Effector memory CD8-positive, alpha-beta T cell (primary cell): ENCODE measurements around the gene WHAMM.
"Not testable (repeated sequence)": the region's sequence is repeated elsewhere in the genome, so short reads cannot be mapped to it uniquely, and the experiment has no call there.

ENCODE experiments used
- ATAC-seq: fragments of 150-1000 bp; cut with Tn5 transposase; replicated peaks from 2 replicates; pipeline ENCODE4 v1.10.0; 2021; ENCODE audit warnings: mild to moderate bottlenecking, moderate library complexity
- DNase-seq, 3 experiments: peaks; one replicate each; pipeline ENCODE4 v3.0.0; 2021
- H3K27ac Mint-ChIP-seq, 2 donors: one replicate each; pipeline ENCODE4 v1.8.0; 2022; ENCODE audit warnings: mild to moderate bottlenecking in 2 of 2, mixed read lengths in 2 of 2, moderate library complexity in 2 of 2
- H3K27me3 Mint-ChIP-seq, 2 donors: one replicate each; pipeline ENCODE4 v1.8.0; 2022; ENCODE audit warnings: mixed read lengths in 2 of 2
- H3K36me3 Mint-ChIP-seq: one replicate; pipeline ENCODE4 v1.8.0; 2022; ENCODE audit warnings: mild to moderate bottlenecking, moderate library complexity, mixed read lengths; ENCODE audit not compliant: insufficient read depth
- H3K4me1 Mint-ChIP-seq, 2 donors: one replicate each; pipeline ENCODE4 v1.8.0; 2022; ENCODE audit warnings: low read depth in 2 of 2, mixed read lengths in 2 of 2
- H3K4me3 Mint-ChIP-seq, 2 donors: one replicate each; pipeline ENCODE4 v1.8.0; 2022; ENCODE audit warnings: mild to moderate bottlenecking in 2 of 2, mixed read lengths in 2 of 2, moderate library complexity in 2 of 2
- H3K9me3 Mint-ChIP-seq, 2 donors: one replicate each; pipeline ENCODE4 v1.8.0; 2022; ENCODE audit warnings: mixed read lengths in 2 of 2

Gene WHAMM

GRCh38 chr15:82810061-82810889, 847 bp downstream of the WHAMM start:
- peaks cover 55% of the 10 kb centered on the region for H3K36me3 Mint-ChIP-seq
- peak; percentile 19 for ATAC-seq
- peak; percentile 16 to 27 (median 24) for DNase-seq
- H3K27ac Mint-ChIP-seq, result peak overlapping the region; percentile 97
- no peaks in the 10 kb centered on the region for H3K9me3 Mint-ChIP-seq
- H3K4me1 Mint-ChIP-seq, result peaks cover 20 to 40% of the 10 kb centered on the region in 2 donors
- H3K27me3 Mint-ChIP-seq, result no peaks in the 10 kb centered on the region
- H3K4me3 Mint-ChIP-seq, result peak overlapping the region; percentile 86 to 90

GRCh38 chr15:82810890-82811426, 1.5 kb downstream of the WHAMM start:
- Mint-ChIP-seq H3K27ac (peak overlapping the region; percentile 97), H3K36me3 (peaks cover 61% of the 10 kb centered on the region), H3K27me3 (no peaks in the 10 kb centered on the region), H3K4me1 (peaks cover 24 to 40% of the 10 kb centered on the region in 2 donors), H3K9me3 (no peaks in the 10 kb centered on the region), H3K4me3 (peak overlapping the region; percentile 86 to 90)
- ATAC-seq (peak; percentile 32), DNase-seq (peak; percentile 46 to 51 (median 50))

- ATAC-seq (no peak), DNase-seq (no peak)
- Mint-ChIP-seq H3K27ac (peak overlapping the region; percentile 97), H3K27me3 (no peaks in the 10 kb centered on the region), H3K4me1 (peaks cover 28 to 50% of the 10 kb centered on the region in 2 donors), H3K9me3 (no peaks in the 10 kb centered on the region), H3K4me3 (peak overlapping the region; percentile 86 to 90), H3K36me3 (peaks cover 82% of the 10 kb centered on the region)
Measured at GRCh38 chr15:82812994-82813393, 3.6 kb downstream of the WHAMM start.

- H3K27me3 Mint-ChIP-seq, result no peaks in the 10 kb centered on the region
- no peaks in the 10 kb centered on the region for H3K9me3 Mint-ChIP-seq
- ATAC-seq, result no peak
- H3K27ac Mint-ChIP-seq, result peak overlapping the region in 1 of 2 donors; percentile 46
- DNase-seq, result no peak
- H3K36me3 Mint-ChIP-seq, result peaks cover 99% of the 10 kb centered on the region
- H3K4me1 Mint-ChIP-seq, result peaks cover 8 to 25% of the 10 kb centered on the region in 2 donors
- H3K4me3 Mint-ChIP-seq, result no peak overlapping the region
Measured at GRCh38 chr15:82820128-82820527, 10.7 kb downstream of the WHAMM start.

GRCh38 chr15:82821396-82821795, 12.0 kb downstream of the WHAMM start:
- not testable (repeated sequence) for ATAC-seq, H3K4me3 Mint-ChIP-seq, H3K27me3 Mint-ChIP-seq, DNase-seq, H3K9me3 Mint-ChIP-seq
- Mint-ChIP-seq H3K4me1 (peaks cover 4 to 24% of the 10 kb centered on the region in 2 donors), H3K27ac (peak overlapping the region in 1 of 2 donors; percentile 38), H3K36me3 (peaks cover 99% of the 10 kb centered on the region)

GRCh38 chr15:82821851-82822250, 12.4 kb downstream of the WHAMM start:
- Mint-ChIP-seq H3K4me1 (peaks cover 3 to 20% of the 10 kb centered on the region in 2 donors), H3K36me3 (peaks cover 99% of the 10 kb centered on the region)
- not testable (repeated sequence) for H3K4me3 Mint-ChIP-seq, ATAC-seq, H3K27ac Mint-ChIP-seq, DNase-seq, H3K27me3 Mint-ChIP-seq, H3K9me3 Mint-ChIP-seq

- DNase-seq (no peak), ATAC-seq (no peak)
- no peaks in the 10 kb centered on the region for H3K27me3 Mint-ChIP-seq
- H3K27ac Mint-ChIP-seq, result no peak overlapping the region
- H3K4me3 Mint-ChIP-seq, result no peak overlapping the region
- H3K36me3 Mint-ChIP-seq, result peaks cover 99% of the 10 kb centered on the region
- no peaks in the 10 kb centered on the region for H3K9me3 Mint-ChIP-seq
- H3K4me1 Mint-ChIP-seq, result peaks cover under 1 to 16% of the 10 kb centered on the region in 2 donors
Measured at GRCh38 chr15:82823049-82823448, 13.6 kb downstream of the WHAMM start.

- peak overlapping the region in 1 of 2 donors; percentile 25 for H3K4me3 Mint-ChIP-seq
- peaks cover 9 to 31% of the 10 kb centered on the region in 2 donors for H3K4me1 Mint-ChIP-seq
- DNase-seq, result no peak
- no peaks in the 10 kb centered on the region for H3K27me3 Mint-ChIP-seq
- no peak for ATAC-seq
- H3K9me3 Mint-ChIP-seq, result no peaks in the 10 kb centered on the region
- H3K36me3 Mint-ChIP-seq, result peaks cover 100% of the 10 kb centered on the region
- peak overlapping the region in 1 of 2 donors; percentile 74 for H3K27ac Mint-ChIP-seq
Measured at GRCh38 chr15:82828075-82828474, 18.6 kb downstream of the WHAMM start.

GRCh38 chr15:82829234-82829633, 19.8 kb downstream of the WHAMM start:
- H3K27ac Mint-ChIP-seq, result peak overlapping the region in 1 of 2 donors; percentile 74
- H3K4me3 Mint-ChIP-seq, result peak overlapping the region in 1 of 2 donors; percentile 18
- DNase-seq (no peak), ATAC-seq (no peak)
- H3K4me1 Mint-ChIP-seq, result peaks cover 9 to 31% of the 10 kb centered on the region in 2 donors
- no peaks in the 10 kb centered on the region for H3K27me3 Mint-ChIP-seq
- H3K36me3 Mint-ChIP-seq, result peaks cover 100% of the 10 kb centered on the region
- H3K9me3 Mint-ChIP-seq, result no peaks in the 10 kb centered on the region

- ATAC-seq, result no peak
- Mint-ChIP-seq H3K9me3 (no peaks in the 10 kb centered on the region), H3K4me1 (peaks cover 9 to 31% of the 10 kb centered on the region in 2 donors), H3K27me3 (no peaks in the 10 kb centered on the region), H3K27ac (peak overlapping the region; percentile 25 to 32), H3K4me3 (no peak overlapping the region), H3K36me3 (peaks cover 100% of the 10 kb centered on the region)
- no peak for DNase-seq
Measured at GRCh38 chr15:82830427-82831173, 21.2 kb downstream of the WHAMM start.

- ATAC-seq (no peak), DNase-seq (no peak)
- peaks cover 100% of the 10 kb centered on the region for H3K36me3 Mint-ChIP-seq
- H3K4me1 Mint-ChIP-seq, result peaks cover 9 to 31% of the 10 kb centered on the region in 2 donors
- no peak overlapping the region for H3K4me3 Mint-ChIP-seq
- peak overlapping the region; percentile 65 to 67 for H3K27ac Mint-ChIP-seq
- no peaks in the 10 kb centered on the region for H3K27me3 Mint-ChIP-seq
- no peaks in the 10 kb centered on the region for H3K9me3 Mint-ChIP-seq
Measured at GRCh38 chr15:82831894-82832600, 22.6 kb downstream of the WHAMM start.

- ATAC-seq (peak; percentile 26), DNase-seq (no peak)
- no peak overlapping the region for H3K4me3 Mint-ChIP-seq
- peaks cover 13 to 31% of the 10 kb centered on the region in 2 donors for H3K4me1 Mint-ChIP-seq
- peaks cover 0 to 2% of the 10 kb centered on the region in 2 donors for H3K9me3 Mint-ChIP-seq
- H3K27me3 Mint-ChIP-seq, result no peaks in the 10 kb centered on the region
- peak overlapping the region; percentile 65 to 67 for H3K27ac Mint-ChIP-seq
- peaks cover 99% of the 10 kb centered on the region for H3K36me3 Mint-ChIP-seq
Measured at GRCh38 chr15:82832601-82833361, 23.4 kb downstream of the WHAMM start.
